Kidney (tissue), 14 donors: ENCODE measurements around the gene IL1RAPL1. TPM values are rescaled to one million over a fixed set of nuclear protein-coding genes. Genes with fewer than 3 reads are reported as not detected.

ENCODE experiments used
- DNase-seq, 5 donors: peaks; one replicate each; pipeline ENCODE4 v3.0.0-alpha.2; 2013 to 2020
- FAIRE-seq: peaks from 2 replicates; lab custom pipeline; 2012; peaks lifted over from hg19 to GRCh38; lab: Jason Lieb, UNC
- H3K27ac ChIP-seq, 2 donors: one replicate each; pipeline ENCODE4 v1.7.0; 2013; ENCODE audit warnings: low read depth in 2 of 2, low read length in 2 of 2, inconsistent platforms in 1 of 2
- H3K27me3 ChIP-seq: one replicate; pipeline ENCODE4 v1.7.1; 2013; ENCODE audit warnings: low read length, inconsistent platforms; ENCODE audit not compliant: control insufficient read depth, insufficient read depth
- H3K36me3 ChIP-seq, 3 donors: one replicate each; pipeline versions ENCODE4 v1.7.0 to v1.7.1; 2013; ENCODE audit warnings: low read length in 3 of 3, control low read depth in 1 of 3, inconsistent platforms in 1 of 3; ENCODE audit not compliant: insufficient read depth in 3 of 3, control insufficient read depth in 2 of 3
- H3K4me1 ChIP-seq, 3 donors: one replicate each; pipeline versions ENCODE4 v1.7.0 to v1.7.1; 2013; ENCODE audit warnings: low read length in 3 of 3, inconsistent platforms in 1 of 3, low read depth in 1 of 3; ENCODE audit not compliant: control insufficient read depth in 2 of 3, insufficient read depth in 2 of 3
- H3K4me3 ChIP-seq, 3 donors: one replicate each; pipeline versions ENCODE4 v1.7.0 to v1.8.1; 2013; ENCODE audit warnings: low read length in 3 of 3, control low read depth in 1 of 3, inconsistent platforms in 1 of 3
- H3K9ac ChIP-seq, 3 donors: one replicate each; pipeline versions ENCODE4 v1.7.0 to v1.7.1; 2013; ENCODE audit warnings: low read length in 3 of 3, control low read depth in 1 of 3, inconsistent platforms in 1 of 3
- H3K9me3 ChIP-seq, 3 donors: one replicate each; pipeline versions ENCODE4 v1.7.0 to v1.7.1; 2013; ENCODE audit warnings: low read length in 3 of 3, control low read depth in 1 of 3, inconsistent platforms in 1 of 3; ENCODE audit not compliant: control insufficient read depth in 2 of 3, insufficient read depth in 1 of 3
- intact Hi-C: fragments of 100-400 bp; cut with DNase I; formaldehyde crosslinking; loops from one replicate; pipeline ENCODE4 v1.11.1; 2022
- polyA plus RNA-seq: library from polyadenylated mRNA; stranded (reverse); fragments of 350-450 nt; fragmentation: Illumina TruSeq; extraction: RNeasy Lipid Tissue Mini Kit (QIAGEN cat#74804); gene quantifications from one replicate; pipeline ENCODE4 v1.2.3, GENCODE V29; 2014; ENCODE audit warnings: low read depth, low replicate concordance; ENCODE audit not compliant: insufficient read depth
- total RNA-seq: library from RNA; stranded (reverse); fragmentation: NEBNext Ultra II Directional; extraction: Animal tissue kit (Norgen Biotek cat#: 25700); gene quantifications from one replicate; pipeline ENCODE4 v1.2.1, GENCODE V29; 2021
- TF ChIP-seq, protein P1 (sequence below): IDR thresholded peaks from 3 replicates; pipeline ENCODE4 v1.5.1; 2012; ENCODE audit warnings: mild to moderate bottlenecking, moderate library complexity, borderline replicate concordance; ENCODE audit not compliant: insufficient read depth; ENCODE audit errors: extremely low read depth
- donor health status: control.
- donor health status: control.
- donor health status: control.
- donor health status: control.
- donor health status: control.
- donor health status: DM: yes; HTN: yes; CAD: no.
- donor health status: Normal renal cell carcinoma (clear cell type).

IL1RAPL1 gene
- total and polyA plus RNA-seq, 2 donors from 2014 or later = 0.19 TPM; not detected in 1

DNA sequence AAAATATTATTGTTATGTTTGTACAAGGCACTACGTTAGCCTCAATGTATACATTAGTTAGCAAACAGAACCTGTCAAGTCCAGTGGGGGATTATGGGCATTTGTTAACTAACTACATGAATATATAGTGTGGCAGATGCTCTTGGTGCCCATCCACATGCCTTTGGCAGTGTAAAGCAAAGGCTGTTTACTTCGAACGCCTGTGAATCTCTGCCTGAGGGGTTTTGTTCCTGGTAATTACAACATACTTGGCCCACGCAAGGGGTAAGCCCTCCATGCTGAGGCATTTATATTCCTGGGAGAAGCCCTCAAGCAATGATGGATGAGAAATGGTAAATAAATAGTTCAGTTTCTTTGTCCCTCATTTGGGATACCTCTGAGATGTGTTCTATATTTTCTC is 119.7 kb downstream of the IL1RAPL1 start:
- H3K9me3 ChIP-seq = no peaks in the 10 kb centered on the region
- H3K27ac ChIP-seq = no peak overlapping the region
- H3K27me3 ChIP-seq = no peaks in the 10 kb centered on the region
- H3K4me3 ChIP-seq = no peak overlapping the region
- intact Hi-C loops = no loop called here
- H3K9ac ChIP-seq = no peak overlapping the region
- no peaks in the 10 kb centered on the region for H3K4me1 ChIP-seq
- FAIRE-seq (no peak), DNase-seq (no peak)
- TF ChIP-seq, protein P1, sequence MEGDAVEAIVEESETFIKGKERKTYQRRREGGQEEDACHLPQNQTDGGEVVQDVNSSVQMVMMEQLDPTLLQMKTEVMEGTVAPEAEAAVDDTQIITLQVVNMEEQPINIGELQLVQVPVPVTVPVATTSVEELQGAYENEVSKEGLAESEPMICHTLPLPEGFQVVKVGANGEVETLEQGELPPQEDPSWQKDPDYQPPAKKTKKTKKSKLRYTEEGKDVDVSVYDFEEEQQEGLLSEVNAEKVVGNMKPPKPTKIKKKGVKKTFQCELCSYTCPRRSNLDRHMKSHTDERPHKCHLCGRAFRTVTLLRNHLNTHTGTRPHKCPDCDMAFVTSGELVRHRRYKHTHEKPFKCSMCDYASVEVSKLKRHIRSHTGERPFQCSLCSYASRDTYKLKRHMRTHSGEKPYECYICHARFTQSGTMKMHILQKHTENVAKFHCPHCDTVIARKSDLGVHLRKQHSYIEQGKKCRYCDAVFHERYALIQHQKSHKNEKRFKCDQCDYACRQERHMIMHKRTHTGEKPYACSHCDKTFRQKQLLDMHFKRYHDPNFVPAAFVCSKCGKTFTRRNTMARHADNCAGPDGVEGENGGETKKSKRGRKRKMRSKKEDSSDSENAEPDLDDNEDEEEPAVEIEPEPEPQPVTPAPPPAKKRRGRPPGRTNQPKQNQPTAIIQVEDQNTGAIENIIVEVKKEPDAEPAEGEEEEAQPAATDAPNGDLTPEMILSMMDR = no peak
- H3K36me3 ChIP-seq = no peaks in the 10 kb centered on the region

DNA sequence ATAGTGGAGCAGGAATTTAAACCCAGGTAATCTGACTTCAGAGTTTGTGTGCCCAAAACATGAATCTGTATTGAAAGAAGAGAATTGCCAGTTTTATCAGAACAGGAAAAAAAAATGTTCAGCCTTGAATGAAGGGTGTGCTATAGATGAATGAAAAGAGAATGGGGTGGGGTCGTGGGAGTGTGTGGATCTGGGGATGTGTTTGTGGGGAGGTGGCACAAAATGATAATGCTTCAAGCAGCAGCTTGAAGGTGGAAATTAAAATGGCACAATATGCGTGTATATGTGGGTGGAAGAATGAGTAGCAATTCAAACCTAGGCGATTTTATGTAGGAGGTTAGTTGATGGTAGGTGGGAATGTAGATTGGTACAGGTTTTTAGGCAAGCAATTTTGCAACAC is 122.2 kb downstream of the IL1RAPL1 start:
- Histone ChIP-seq H3K4me1 (no peaks in the 10 kb centered on the region), H3K9ac (no peak overlapping the region), H3K27me3 (no peaks in the 10 kb centered on the region), H3K27ac (no peak overlapping the region), H3K9me3 (no peaks in the 10 kb centered on the region), H3K36me3 (no peaks in the 10 kb centered on the region), H3K4me3 (no peak overlapping the region)
- DNase-seq (no peak), FAIRE-seq (no peak)
- TF ChIP-seq, protein P1 = no peak
- intact Hi-C loops = no loop called here

DNA sequence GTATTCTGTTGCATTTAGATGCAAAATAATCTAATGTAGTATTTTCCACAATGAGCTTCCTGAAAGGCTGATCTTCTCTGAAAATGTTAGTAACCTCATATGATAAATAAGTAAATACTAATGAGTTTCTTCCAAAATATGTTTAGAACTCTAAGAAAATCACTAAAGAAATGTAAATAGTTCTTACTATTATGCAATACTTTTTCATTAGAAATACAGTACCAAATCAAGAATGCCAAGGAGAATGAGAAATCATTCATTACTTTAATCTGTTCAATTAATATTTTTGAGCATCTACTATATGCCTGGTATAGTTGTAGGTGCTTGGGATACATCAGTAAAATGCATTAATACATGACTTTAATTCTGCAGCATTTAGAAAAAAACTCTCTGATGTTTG is 130.6 kb downstream of the IL1RAPL1 start:
- intact Hi-C loops = no loop called here
- peak; percentile 6 for FAIRE-seq

More for the DNA sequence above, 130.6 kb downstream of the IL1RAPL1 start:
- no peak overlapping the region for H3K4me3 ChIP-seq
- H3K9ac ChIP-seq = no peak overlapping the region
- H3K27ac ChIP-seq = no peak overlapping the region
- H3K4me1 ChIP-seq = no peaks in the 10 kb centered on the region
- H3K9me3 ChIP-seq = no peaks in the 10 kb centered on the region
- H3K27me3 ChIP-seq = no peaks in the 10 kb centered on the region
- TF ChIP-seq, protein P1 = no peak
- no peak for DNase-seq
- H3K36me3 ChIP-seq = no peaks in the 10 kb centered on the region
